Endothelial cell of umbilical vein (primary cell): ENCODE data around the gene EPN2.

Experiments used
- EZH2 ChIP-seq: IDR thresholded peaks from 2 replicates; pipeline ENCODE4 v1.6.1; 2012; ENCODE audit warnings: borderline replicate concordance, low read depth, mild to moderate bottlenecking, moderate library complexity, low read length, inconsistent platforms; ENCODE audit not compliant: severe bottlenecking
- JUN ChIP-seq: IDR thresholded peaks from 2 replicates; pipeline ENCODE4 v1.6.1; 2011; ENCODE audit warnings: borderline replicate concordance, low read depth; ENCODE audit not compliant: insufficient read length, insufficient read depth
- POLR2A ChIP-seq: IDR thresholded peaks from 2 replicates; pipeline ENCODE4 v1.6.1; 2012; ENCODE audit warnings: low read depth, mild to moderate bottlenecking, control low read depth, low read length
- POLR2AphosphoS5 ChIP-seq: IDR thresholded peaks from 2 replicates; pipeline ENCODE4 v1.6.1; 2012; ENCODE audit warnings: low read depth, mild to moderate bottlenecking, control low read depth, low read length, moderate library complexity; ENCODE audit not compliant: insufficient read depth
- TF ChIP-seq, protein P1 (sequence below), 2 donors: IDR thresholded peaks; 1 replicate in 1 of 2; 2 replicates in 1 of 2; pipeline ENCODE4 v1.5.1; 2011; ENCODE audit warnings: low read length in 2 of 2, mild to moderate bottlenecking in 2 of 2, moderate library complexity in 2 of 2, control low read depth in 1 of 2, inconsistent platforms in 1 of 2, low read depth in 1 of 2; ENCODE audit not compliant: insufficient read depth in 1 of 2; ENCODE audit errors: extremely low read depth in 1 of 2

DNA sequence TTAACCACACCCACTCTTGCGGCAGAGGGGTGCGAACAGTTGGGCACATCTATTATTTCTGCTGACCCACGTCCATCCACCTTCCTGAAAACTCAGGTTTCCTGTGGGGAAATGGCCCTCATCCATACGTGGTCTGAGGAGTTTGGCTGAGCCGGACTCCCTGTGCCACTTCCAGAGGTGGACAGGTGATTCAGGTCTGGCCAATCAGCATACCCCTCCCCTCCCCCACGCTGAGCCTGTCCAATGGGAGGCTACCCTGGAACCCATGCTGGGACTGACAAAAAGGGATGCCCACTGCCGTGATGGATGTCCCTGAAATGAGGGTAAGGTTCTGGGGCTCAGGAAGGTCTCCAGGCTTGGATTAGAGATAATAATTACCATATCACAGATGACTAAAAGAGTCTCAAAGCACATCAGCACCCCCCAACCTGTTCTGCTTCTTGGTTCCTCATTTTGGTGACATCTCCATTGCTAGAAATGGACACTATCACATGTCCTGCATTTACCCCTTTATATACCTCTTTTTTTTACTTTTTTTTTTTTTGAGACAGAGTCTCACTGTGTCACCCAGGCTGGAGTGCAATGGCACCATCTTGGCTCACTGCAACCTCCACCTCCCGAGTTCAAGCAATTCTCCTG lies 135.8 kb downstream of the EPN2 start:
- TF ChIP-seq POLR2AphosphoS5 (no peak), POLR2A (no peak), EZH2 (no peak), JUN (no peak)
- TF ChIP-seq, protein P1, sequence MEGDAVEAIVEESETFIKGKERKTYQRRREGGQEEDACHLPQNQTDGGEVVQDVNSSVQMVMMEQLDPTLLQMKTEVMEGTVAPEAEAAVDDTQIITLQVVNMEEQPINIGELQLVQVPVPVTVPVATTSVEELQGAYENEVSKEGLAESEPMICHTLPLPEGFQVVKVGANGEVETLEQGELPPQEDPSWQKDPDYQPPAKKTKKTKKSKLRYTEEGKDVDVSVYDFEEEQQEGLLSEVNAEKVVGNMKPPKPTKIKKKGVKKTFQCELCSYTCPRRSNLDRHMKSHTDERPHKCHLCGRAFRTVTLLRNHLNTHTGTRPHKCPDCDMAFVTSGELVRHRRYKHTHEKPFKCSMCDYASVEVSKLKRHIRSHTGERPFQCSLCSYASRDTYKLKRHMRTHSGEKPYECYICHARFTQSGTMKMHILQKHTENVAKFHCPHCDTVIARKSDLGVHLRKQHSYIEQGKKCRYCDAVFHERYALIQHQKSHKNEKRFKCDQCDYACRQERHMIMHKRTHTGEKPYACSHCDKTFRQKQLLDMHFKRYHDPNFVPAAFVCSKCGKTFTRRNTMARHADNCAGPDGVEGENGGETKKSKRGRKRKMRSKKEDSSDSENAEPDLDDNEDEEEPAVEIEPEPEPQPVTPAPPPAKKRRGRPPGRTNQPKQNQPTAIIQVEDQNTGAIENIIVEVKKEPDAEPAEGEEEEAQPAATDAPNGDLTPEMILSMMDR (IDR thresholded peaks at IDR 0.05; ENCODE audit: extremely low read depth in 1 of 2, insufficient read depth in 1 of 2, low read depth in 1 of 2, low read length in 2 of 2) = no peak
